HG02981 (cell line): ENCODE measurements around the gene MUC20.
"Not testable (repeated sequence)": the region's sequence is repeated elsewhere in the genome, so short reads cannot be mapped to it uniquely, and the experiment has no call there.

Source experiments
- ATAC-seq: cut with Tn5 transposase; IDR thresholded peaks from one replicate; pipeline ENCODE4 v1.9.1; 2021; ENCODE audit warnings: mild to moderate bottlenecking, moderate library complexity; ENCODE audit not compliant: unreplicated experiment

The MUC20 gene

DNA sequence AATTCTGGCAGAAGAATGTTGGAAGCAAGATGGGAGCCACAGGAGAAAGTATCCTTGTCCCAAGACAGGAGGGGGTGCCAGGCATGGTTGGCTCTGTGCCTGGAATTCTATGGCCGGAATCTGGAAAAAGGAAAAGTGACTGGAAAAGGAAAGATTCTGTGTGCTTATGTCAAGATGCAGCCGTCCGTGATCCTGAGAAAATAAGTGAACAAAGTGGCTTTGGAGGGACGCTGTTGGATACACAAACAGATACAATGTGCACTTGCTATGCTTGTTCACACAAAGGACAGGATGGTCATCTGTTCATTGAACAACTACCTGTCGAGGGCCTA, 28.5 kb upstream of the MUC20 start:
- ATAC-seq, result no peak

DNA sequence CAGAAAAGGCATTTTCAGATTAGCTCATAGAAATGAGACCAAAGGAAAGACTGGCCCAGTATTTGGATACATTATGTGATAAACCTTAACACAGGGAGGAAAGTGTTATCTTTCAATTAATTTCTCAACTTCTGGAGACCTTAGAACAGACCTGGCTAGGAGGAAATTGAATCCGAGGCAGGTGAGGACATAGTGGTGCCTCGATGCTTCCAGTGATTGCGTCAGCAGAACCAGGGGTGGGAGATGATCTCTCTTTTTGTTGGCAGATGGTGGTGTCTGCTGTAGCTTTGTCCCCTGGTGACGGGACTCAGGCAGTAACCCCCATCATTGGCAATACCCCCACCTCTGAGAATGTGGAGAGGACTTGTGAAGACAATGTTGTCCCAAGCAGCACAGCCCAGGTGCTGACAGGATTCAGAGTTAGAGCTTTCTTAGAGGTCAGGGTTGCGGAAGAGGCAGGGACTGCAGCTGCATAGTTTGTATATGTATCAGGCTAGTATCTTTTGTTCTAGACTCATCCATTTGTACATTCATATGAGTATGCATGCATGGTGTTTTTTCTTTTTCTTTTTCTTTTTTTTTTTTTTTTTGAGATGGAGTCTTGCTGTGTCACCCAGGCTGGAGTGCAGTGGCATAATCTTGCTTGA, 27.9 kb upstream of the MUC20 start:
- no peak for ATAC-seq

DNA sequence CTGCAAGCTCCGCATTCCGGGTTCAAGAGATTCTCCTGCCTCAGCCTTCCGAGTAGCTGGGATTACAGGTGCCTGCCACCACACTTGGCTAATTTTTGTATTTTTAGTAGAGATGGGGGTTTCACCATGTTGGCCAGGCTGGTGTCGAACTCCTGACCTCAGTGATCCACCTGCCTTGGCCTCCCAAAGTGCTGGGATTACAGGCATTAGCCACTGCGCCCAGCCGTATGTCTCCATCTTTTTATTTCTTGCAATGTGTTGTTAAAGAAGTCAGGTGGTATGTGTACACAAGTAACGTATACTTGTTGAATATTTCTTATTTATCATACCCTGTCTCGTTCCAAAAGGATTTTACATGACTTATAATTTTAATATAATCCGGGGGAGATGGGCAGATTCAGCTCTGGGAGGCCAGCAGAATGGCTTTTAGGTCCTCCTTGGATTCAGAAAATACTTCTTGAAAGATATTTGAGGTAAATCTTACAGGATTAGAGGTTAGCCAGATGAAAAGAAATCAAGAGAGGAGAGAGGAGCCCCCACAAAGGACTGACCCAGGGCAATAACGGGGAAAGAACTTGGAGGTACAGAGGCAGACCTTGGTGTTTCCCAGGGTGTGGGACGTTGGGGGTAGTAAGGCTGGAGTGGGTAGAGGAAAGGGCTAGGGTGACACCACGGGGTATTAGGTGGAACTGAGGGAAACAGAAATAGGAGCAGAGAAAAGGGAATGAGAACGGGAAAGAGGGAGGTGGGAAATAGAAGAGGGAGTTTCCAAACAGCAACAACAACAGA, 27.2 kb upstream of the MUC20 start:
- no peak for ATAC-seq

DNA sequence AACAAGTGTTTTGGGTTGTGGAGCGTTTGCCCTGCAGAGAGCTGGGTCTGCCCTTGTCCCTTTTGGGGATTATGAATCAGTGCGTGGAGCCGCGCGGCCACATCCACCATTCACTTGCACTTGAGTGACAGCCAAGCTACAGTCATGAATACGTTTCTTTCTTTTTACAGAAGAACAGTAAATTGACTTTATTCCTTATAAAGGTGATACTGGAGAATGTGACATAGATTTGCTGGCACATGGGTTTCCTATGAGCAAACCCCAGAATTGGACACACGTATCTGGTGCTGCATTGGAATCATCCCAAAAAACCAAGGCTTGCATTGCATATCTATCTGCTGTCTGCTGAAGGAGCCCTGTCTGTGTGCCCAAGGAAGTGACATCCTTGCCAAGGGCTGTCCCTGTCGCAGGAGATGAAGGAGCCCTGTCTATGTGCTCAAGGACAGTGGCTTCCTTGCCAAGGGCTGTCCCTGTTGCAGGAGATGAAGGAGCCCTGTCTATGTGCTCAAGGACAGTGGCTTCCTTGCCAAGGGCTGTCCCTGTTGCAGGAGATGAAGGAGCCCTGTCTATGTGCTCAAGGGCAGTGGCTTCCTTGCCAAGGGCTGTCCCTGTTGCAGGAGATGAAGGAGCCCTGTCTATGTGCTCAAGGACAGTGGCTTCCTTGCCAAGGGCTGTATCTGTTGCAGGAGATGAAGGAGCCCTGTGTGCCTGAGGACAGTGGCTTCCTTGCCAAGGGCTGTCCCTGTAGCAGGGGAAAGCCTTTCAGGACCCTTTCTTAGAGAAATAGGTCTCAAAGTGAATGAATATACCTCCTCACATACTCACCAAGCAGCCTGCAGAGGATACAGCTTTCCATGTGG, 26.3 kb upstream of the MUC20 start:
- not testable (repeated sequence) for ATAC-seq

GRCh38 chr3:195696632-195697278, 24.0 kb upstream of the MUC20 start:
- ATAC-seq, result no peak

- ATAC-seq, result no peak
Measured at GRCh38 chr3:195697582-195698324, 23.0 kb upstream of the MUC20 start.

- no peak for ATAC-seq
Measured at GRCh38 chr3:195698325-195698646, 22.5 kb upstream of the MUC20 start.

DNA sequence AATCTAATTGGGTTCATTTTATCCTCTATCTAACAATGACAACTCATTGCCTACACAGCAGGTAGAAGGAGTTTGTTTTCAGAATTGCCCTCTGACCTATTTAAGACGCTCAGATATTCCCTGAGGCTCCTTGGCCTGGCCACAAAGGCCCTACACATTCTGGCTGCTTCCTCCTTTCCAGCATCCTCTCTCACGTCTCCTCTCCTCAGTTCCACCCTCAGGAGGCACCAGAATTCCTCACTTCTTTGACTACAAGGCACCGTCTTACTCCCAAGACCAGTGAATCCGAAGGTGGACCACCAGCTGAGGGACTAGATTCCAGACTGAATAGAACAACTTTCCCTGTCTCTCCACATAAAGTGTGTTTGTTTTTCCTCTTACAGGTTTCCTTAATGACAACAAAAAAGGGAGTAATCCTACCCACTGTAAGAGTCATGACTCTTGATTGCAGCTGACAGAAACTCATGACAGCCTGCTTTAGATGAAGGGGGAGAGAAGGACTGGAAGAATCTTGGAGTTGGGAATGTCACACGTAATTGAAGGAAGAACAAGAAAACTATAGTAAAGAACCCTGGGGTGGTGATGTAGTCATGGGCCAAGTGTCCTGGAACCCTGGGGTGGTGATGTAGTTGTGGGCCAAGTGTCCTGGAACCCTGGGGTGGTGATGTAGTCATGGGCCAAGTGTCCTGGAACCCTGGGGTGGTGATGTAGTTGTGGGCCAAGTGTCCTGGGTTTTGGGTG, 22.0 kb upstream of the MUC20 start:
- no peak for ATAC-seq

DNA sequence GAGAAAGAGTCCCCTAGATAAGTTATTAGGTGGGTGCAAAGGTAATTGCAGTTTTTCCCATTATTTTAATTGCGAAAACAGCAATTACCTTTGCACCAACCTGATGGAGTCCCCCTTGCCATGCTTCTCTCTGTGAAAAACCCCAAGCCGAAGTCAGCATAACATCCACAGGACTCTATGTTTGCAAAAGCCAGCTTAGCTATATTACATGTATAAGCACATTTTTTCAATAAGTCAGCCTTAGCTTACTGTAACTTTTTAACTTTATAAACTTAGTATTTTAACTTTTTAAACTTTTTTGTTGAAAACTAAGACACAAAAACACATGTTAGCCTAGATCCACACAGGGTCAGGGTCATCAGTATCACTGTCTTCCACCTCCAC, 21.4 kb upstream of the MUC20 start:
- ATAC-seq, result no peak

- no peak for ATAC-seq
Measured at GRCh38 chr3:195699860-195700259, 20.9 kb upstream of the MUC20 start.

- no peak for ATAC-seq
Measured at GRCh38 chr3:195700319-195700718, 20.5 kb upstream of the MUC20 start.

DNA sequence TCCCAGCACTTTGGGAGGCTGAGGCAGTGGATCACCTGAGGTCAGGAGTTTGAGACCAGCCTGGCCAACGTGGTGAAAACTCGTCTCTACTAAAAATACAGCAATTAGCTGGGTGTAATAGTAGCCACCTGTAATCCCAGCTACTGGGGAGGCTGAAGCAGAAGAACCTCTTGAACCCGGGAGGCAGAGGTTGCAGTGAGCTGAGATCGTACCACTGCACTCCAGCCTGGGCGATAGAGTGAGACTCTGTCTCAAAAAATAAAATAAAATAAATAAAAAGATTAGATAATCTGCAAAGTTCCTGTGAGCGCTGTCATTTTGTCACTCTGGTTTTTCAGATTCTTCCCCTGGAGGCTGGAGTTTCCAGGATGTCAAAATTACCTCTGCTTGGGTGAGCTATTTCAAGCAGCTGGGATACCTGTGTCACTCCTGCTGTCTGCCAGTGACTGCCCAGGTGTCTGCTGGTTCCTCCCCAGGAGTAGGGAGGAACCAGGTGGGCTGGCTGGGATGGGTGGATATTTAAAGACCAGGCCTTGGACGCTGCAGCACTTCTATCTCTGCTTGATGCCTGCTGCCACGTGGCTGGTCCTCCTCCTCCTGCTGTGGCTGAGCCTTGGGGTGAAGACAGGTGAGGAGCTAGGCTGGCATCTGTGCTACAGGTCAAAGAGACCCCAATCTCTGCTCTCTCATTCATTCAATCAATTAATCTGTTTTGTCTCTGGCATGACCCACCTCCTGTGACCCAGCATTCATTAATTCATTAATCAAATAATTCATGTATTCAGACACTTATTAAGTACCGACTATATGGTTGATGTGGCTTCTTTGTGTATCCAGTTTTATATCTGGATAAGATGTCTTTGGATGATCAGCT, 19.5 kb upstream of the MUC20 start:
- ATAC-seq, result no peak

- no peak for ATAC-seq
Measured at GRCh38 chr3:195703776-195704175, 17.0 kb upstream of the MUC20 start.

- ATAC-seq, result no peak
Measured at GRCh38 chr3:195704433-195704999, 16.3 kb upstream of the MUC20 start.

DNA sequence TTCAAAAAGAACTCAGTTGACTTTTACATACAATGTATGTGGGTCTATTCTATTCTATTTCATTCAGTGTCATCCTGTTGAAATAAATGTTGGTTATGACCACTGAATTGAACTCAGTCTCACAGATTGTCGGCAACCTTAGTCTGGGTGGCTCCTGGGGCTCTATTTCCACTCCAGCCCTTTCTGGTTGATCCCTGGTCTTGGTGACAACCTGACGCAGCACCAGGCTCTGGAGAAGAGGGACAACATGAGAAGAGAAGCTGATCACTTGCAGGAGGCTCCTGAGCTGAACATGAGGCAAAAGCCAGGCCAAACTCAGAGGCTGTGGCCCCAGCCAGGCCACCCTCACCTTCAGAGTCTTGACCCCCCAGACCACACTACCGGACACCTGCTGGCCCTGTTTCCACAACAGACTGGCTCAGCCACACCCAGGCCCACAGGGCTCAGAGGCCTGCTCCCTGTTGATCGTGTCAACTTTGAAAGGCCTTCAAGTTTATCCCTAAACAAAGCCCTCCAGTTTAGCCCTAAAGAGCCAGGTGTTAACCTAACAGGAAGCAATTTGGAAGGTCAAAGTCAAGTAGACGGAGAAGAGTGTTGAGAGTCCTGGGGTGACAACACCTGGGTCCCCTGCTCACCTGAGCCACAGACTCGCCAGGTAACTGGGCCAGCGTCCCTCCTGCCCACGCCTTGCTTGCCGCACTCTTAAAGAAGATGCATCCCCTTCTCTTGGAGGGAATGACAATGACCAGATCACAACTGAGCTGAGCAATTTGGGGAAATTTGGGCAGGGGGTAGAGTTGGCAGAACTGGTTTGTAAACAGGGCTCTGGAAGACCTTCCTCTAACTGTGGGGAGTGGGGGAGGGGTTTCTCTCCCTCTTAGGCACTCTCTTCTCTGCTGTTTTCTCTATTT, 15.4 kb upstream of the MUC20 start:
- ATAC-seq, result no peak

DNA sequence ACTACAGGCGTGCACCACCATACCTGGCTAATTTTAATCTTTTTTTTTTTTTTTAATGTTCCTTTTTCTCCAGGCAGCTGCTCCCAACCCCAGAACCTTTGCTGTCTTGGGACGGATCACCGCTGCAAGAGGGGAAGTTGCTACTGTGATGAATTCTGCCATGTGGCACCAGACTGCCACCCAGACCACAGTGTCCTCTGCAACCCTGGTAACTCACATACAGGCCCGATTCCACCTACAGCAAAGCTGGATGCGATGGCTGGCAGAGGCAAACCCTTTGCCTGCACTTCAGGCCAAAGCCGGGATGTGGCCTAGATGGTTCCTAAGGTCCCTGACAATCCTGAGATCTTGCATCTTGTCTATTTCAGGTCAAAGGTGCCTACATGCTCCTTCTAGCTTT, 12.7 kb upstream of the MUC20 start:
- no peak for ATAC-seq

- ATAC-seq, result no peak
Measured at GRCh38 chr3:195708626-195709481, 11.9 kb upstream of the MUC20 start.
